ENCODE data around the gene TBX6. TPM values are rescaled to one million over a fixed set of nuclear protein-coding genes. Genes with fewer than 3 reads are reported as not detected.

The TBX6 gene
- total and polyA plus RNA-seq, 10 of the 15 experiments (the other 5 are each of a cell fraction or from before 2014, with no cell fraction given), result 0.08 to 0.90 (median 0.31) TPM; not detected in 2

- ATAC-seq, result no peak
- 73% methylated on average over 7 of the region's 7 CpGs for WGBS (ENCODE audit: insufficient coverage, insufficient replicate concordance, low lambda C conversion rate, missing lambda C conversion rate)
- ChIA-PET CTCF (interaction anchor here (1.1 to 3.0 kb wide), 4 partner anchors 14 to 75 kb away, joined by 5 to 22 read pairs (median 10); partner anchors contain the start of genes MAPK3 and TBX6), SMC1A (ENCODE audit: uncharacterized antibody, unreplicated experiment) (no interaction called here), RAD21 (ENCODE audit: unreplicated experiment) (interaction anchor here (0.5 to 3.0 kb wide), 3 partner anchors 19 to 299 kb away, joined by 3 to 13 read pairs (median 3); partner anchors contain the start of gene TBX6), POLR2A (interaction anchor here (0.6 kb wide), 2 partner anchors 327 to 665 kb away, joined by 3 to 5 read pairs; no protein-coding TSS in a partner anchor)
- no peak for DNase-seq (ENCODE audit: low read depth, low spot score)
- H3K27ac ChIP-seq (ENCODE audit: control insufficient read depth, insufficient read depth), result no peak overlapping the region
- no peaks in the 10 kb centered on the region for H4K20me1 ChIP-seq (ENCODE audit: control insufficient read depth, insufficient read depth)
- no peak overlapping the region for H2AFZ ChIP-seq (ENCODE audit: control insufficient read depth, low read depth, low read length)
- H3K4me1 ChIP-seq (ENCODE audit: control insufficient read depth, insufficient read depth, low read length), result peaks cover 2% of the 10 kb centered on the region
- BruUV-seq (replicated peaks), result no TSS peak
- H3K4me3 ChIP-seq, result no peak overlapping the region
- no peaks in the 10 kb centered on the region for H3K79me2 ChIP-seq (ENCODE audit: control insufficient read depth, insufficient read depth, low read length)
- no peak for FAIRE-seq
- intact Hi-C loops (cut with micrococcal nuclease; ENCODE audit: unreplicated experiment), result no loop called here
- no peaks in the 10 kb centered on the region for H3K27me3 ChIP-seq (replicated peaks in 1 of 2; ENCODE audit: control insufficient read depth in 2 of 2, insufficient read depth in 2 of 2, low read length in 1 of 2)
- H3K9ac ChIP-seq (ENCODE audit: control insufficient read depth, insufficient read depth, low read length), result no peak overlapping the region
- H3K9me3 ChIP-seq (replicated peaks; ENCODE audit: control insufficient read depth, insufficient read depth, low read length), result no peaks in the 10 kb centered on the region
- H3K4me2 ChIP-seq (ENCODE audit: control insufficient read depth, insufficient read depth), result no peak overlapping the region
- TF ChIP-seq YY1 (IDR thresholded peaks at IDR 0.05; ENCODE audit: low read depth, low read length) (no peak), GABPA (IDR thresholded peaks at IDR 0.05; ENCODE audit: low read depth) (no peak)
- in situ Hi-C loops (cut with MboI), result no loop called here
- H3K36me3 ChIP-seq (ENCODE audit: control insufficient read depth in 2 of 2, insufficient read depth in 2 of 2, low read length in 1 of 2), result no peaks in the 10 kb centered on the region
These were observed 18.9 kb upstream of the TBX6 start for GRCh38 chr16:30110661-30111060.

DNA sequence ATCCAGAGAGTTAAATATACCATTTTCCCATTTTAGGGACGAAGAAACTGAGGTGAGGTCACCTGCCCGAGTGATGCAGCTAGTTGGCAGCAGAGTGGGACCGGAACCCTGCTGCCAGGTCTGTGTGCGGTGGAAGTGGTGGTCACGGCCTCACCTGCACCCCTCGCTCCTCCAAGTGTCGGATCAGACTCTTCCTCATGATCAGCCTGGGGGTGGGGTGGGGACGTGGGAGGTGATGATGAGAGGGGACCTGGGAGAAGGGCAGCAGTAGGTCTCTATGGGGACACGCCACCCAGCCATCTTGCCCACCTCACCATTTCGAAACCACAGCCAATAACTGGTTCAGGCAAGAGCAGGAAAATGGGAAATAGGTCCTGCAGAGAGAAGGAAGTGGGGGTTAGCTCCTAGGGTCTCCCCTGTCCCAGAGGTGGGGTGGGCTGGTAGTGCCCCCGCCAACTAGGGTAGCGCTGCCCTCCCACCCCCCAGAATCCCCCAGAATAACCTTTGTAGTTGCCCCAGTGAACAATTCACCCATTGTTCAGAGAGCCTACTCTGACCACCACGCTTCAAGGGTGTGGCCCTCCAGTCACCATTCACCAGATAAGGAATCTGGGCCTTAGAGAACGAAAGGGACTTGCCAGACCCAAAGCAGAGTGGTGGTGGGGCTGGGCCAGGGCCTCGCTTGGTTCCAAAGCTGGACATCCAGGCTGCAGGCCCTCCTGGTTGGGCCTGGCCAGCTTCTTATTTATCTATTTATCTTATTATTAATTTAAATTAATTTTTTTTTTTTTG lies 16.5 kb upstream of the TBX6 start:
- no peak for TF ChIP-seq GABPA (IDR thresholded peaks at IDR 0.05; ENCODE audit: low read depth)
- TF ChIP-seq POU2F2 (IDR thresholded peaks at IDR 0.05; ENCODE audit: borderline replicate concordance, low read depth, low read length), result no peak
- no peak for TF ChIP-seq USF1 (IDR thresholded peaks at IDR 0.05; ENCODE audit: borderline replicate concordance, extremely low read length, insufficient read depth, low read depth, low read length)
- TF ChIP-seq, protein P1, sequence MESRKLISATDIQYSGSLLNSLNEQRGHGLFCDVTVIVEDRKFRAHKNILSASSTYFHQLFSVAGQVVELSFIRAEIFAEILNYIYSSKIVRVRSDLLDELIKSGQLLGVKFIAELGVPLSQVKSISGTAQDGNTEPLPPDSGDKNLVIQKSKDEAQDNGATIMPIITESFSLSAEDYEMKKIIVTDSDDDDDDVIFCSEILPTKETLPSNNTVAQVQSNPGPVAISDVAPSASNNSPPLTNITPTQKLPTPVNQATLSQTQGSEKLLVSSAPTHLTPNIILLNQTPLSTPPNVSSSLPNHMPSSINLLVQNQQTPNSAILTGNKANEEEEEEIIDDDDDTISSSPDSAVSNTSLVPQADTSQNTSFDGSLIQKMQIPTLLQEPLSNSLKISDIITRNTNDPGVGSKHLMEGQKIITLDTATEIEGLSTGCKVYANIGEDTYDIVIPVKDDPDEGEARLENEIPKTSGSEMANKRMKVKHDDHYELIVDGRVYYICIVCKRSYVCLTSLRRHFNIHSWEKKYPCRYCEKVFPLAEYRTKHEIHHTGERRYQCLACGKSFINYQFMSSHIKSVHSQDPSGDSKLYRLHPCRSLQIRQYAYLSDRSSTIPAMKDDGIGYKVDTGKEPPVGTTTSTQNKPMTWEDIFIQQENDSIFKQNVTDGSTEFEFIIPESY (IDR thresholded peaks at IDR 0.05), result no peak
- no peak for TF ChIP-seq RB1 (IDR thresholded peaks at IDR 0.05; ENCODE audit: borderline replicate concordance)
- no peak for TF ChIP-seq RAD21 (IDR thresholded peaks at IDR 0.05; ENCODE audit: insufficient read depth, low read depth, low read length)
- TF ChIP-seq ZBED1 (IDR thresholded peaks at IDR 0.05; ENCODE audit: borderline replicate concordance), result no peak
- no peak for TF ChIP-seq CBX5 (IDR thresholded peaks at IDR 0.05; ENCODE audit: low read depth)
- no peak for TF ChIP-seq TBL1XR1 (IDR thresholded peaks at IDR 0.05; ENCODE audit: low read depth, low read length)
- TF ChIP-seq, protein P2, sequence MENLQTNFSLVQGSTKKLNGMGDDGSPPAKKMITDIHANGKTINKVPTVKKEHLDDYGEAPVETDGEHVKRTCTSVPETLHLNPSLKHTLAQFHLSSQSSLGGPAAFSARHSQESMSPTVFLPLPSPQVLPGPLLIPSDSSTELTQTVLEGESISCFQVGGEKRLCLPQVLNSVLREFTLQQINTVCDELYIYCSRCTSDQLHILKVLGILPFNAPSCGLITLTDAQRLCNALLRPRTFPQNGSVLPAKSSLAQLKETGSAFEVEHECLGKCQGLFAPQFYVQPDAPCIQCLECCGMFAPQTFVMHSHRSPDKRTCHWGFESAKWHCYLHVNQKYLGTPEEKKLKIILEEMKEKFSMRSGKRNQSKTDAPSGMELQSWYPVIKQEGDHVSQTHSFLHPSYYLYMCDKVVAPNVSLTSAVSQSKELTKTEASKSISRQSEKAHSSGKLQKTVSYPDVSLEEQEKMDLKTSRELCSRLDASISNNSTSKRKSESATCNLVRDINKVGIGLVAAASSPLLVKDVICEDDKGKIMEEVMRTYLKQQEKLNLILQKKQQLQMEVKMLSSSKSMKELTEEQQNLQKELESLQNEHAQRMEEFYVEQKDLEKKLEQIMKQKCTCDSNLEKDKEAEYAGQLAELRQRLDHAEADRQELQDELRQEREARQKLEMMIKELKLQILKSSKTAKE (IDR thresholded peaks at IDR 0.05; ENCODE audit: low read depth, poor library complexity, severe bottlenecking), result no peak
- H2AFZ ChIP-seq (ENCODE audit: control insufficient read depth, low read depth, low read length), result no peak overlapping the region
- ChIA-PET SMC1A (ENCODE audit: uncharacterized antibody, unreplicated experiment) (no interaction called here), RAD21 (ENCODE audit: unreplicated experiment) (no interaction called here), CTCF (interaction anchor here (1.0 kb wide), 1 partner anchor 16 kb away, joined by 5 read pairs; no protein-coding TSS in a partner anchor), POLR2A (no interaction called here)
- H3K9me3 ChIP-seq (replicated peaks; ENCODE audit: control insufficient read depth, insufficient read depth, low read length), result no peaks in the 10 kb centered on the region
- no peaks in the 10 kb centered on the region for H3K36me3 ChIP-seq (ENCODE audit: control insufficient read depth in 2 of 2, insufficient read depth in 2 of 2, low read length in 1 of 2)
- H3K27ac ChIP-seq (ENCODE audit: control insufficient read depth, insufficient read depth), result no peak overlapping the region
- H3K4me1 ChIP-seq (ENCODE audit: control insufficient read depth, insufficient read depth, low read length), result no peaks in the 10 kb centered on the region
- no peak overlapping the region for H3K9ac ChIP-seq (ENCODE audit: control insufficient read depth, insufficient read depth, low read length)
- H3K4me3 ChIP-seq, result no peak overlapping the region
- DNase-seq (ENCODE audit: low read depth, low spot score) (no peak), ATAC-seq (no peak), FAIRE-seq (no peak)
- no TSS peak for BruUV-seq (replicated peaks)
- H3K4me2 ChIP-seq (ENCODE audit: control insufficient read depth, insufficient read depth), result no peak overlapping the region
- H3K27me3 ChIP-seq (replicated peaks in 1 of 2; ENCODE audit: control insufficient read depth in 2 of 2, insufficient read depth in 2 of 2, low read length in 1 of 2), result no peaks in the 10 kb centered on the region
- in situ Hi-C loops (cut with MboI), result no loop called here
- H4K20me1 ChIP-seq (ENCODE audit: control insufficient read depth, insufficient read depth), result no peaks in the 10 kb centered on the region
- 67% methylated on average over 15 of the region's 15 CpGs for WGBS (ENCODE audit: insufficient coverage, insufficient replicate concordance, low lambda C conversion rate, missing lambda C conversion rate)
- intact Hi-C loops (cut with micrococcal nuclease; ENCODE audit: unreplicated experiment), result no loop called here
- H3K79me2 ChIP-seq (ENCODE audit: control insufficient read depth, insufficient read depth, low read length), result no peaks in the 10 kb centered on the region

All from GM12878 (cell line).